ENCODE results near the gene PLEKHG4B. TPM values are rescaled to one million over a fixed set of nuclear protein-coding genes. Genes with fewer than 3 reads are reported as not detected.

Gene PLEKHG4B
- total RNA-seq, 2 experiments from 2014 or later: not detected

- no peak overlapping the region for H3K27ac Mint-ChIP-seq
- no peaks in the 10 kb centered on the region for H3K9me3 Mint-ChIP-seq
- no peaks in the 10 kb centered on the region for H3K27me3 Mint-ChIP-seq
- DNase-seq (no peak), ATAC-seq (no peak)
- no peak for TF ChIP-seq CTCF (IDR thresholded peaks at IDR 0.05)
- no peak overlapping the region for H3K4me3 Mint-ChIP-seq
- POLR2A ChIA-PET: no interaction called here
- CTCF ChIA-PET: interaction anchor here (1.3 kb wide), 1 partner anchor 114 kb away, joined by 3 read pairs; no protein-coding TSS in a partner anchor
- H3K4me1 Mint-ChIP-seq (ENCODE audit: low read depth): peaks cover 2% of the 10 kb centered on the region
- peaks cover 3% of the 10 kb centered on the region for H3K36me3 Mint-ChIP-seq (ENCODE audit: low read depth)
- intact Hi-C loops (cut with micrococcal nuclease): no loop called here
Observed at GRCh38 chr5:198516-199196, 106.7 kb downstream of the PLEKHG4B start.

GRCh38 chr5:199197-199949, 107.4 kb downstream of the PLEKHG4B start:
- no peak for ATAC-seq
- TF ChIP-seq CTCF (IDR thresholded peaks at IDR 0.05): no peak
- Mint-ChIP-seq H3K4me3 (no peak overlapping the region), H3K27me3 (no peaks in the 10 kb centered on the region), H3K9me3 (no peaks in the 10 kb centered on the region), H3K36me3 (ENCODE audit: low read depth) (peaks cover 3% of the 10 kb centered on the region), H3K27ac (no peak overlapping the region), H3K4me1 (ENCODE audit: low read depth) (peaks cover 2% of the 10 kb centered on the region)
- ChIA-PET CTCF (interaction anchor here (1.3 to 4.8 kb wide), 2 partner anchors 9 to 113 kb away, joined by 3 to 21 read pairs; partner anchors contain the start of gene LRRC14B), POLR2A (interaction anchor here (0.6 to 1.7 kb wide), 2 partner anchors 10 to 67 kb away, joined by 3 to 4 read pairs; no protein-coding TSS in a partner anchor)
- intact Hi-C loops (cut with micrococcal nuclease): no loop called here
- DNase-seq: no peak

GRCh38 chr5:199950-200645, 108.1 kb downstream of the PLEKHG4B start:
- no peak for TF ChIP-seq CTCF (IDR thresholded peaks at IDR 0.05)
- ATAC-seq: no peak

GRCh38 chr5:200985-201384, 109.0 kb downstream of the PLEKHG4B start:
- Mint-ChIP-seq H3K4me3 (no peak overlapping the region), H3K36me3 (ENCODE audit: low read depth) (peaks cover 8% of the 10 kb centered on the region), H3K27me3 (no peaks in the 10 kb centered on the region), H3K9me3 (no peaks in the 10 kb centered on the region), H3K4me1 (ENCODE audit: low read depth) (no peaks in the 10 kb centered on the region), H3K27ac (no peak overlapping the region)
- TF ChIP-seq CTCF (IDR thresholded peaks at IDR 0.05): no peak
- ChIA-PET POLR2A (no interaction called here), CTCF (interaction anchor here (4.8 kb wide), 1 partner anchor 11 kb away, joined by 21 read pairs; the partner anchor contains the start of gene LRRC14B)
- ATAC-seq (no peak), DNase-seq (no peak)
- intact Hi-C loops (cut with micrococcal nuclease): no loop called here

More at GRCh38 chr5:199950-200645, 108.1 kb downstream of the PLEKHG4B start:
- no peaks in the 10 kb centered on the region for H3K9me3 Mint-ChIP-seq
- no peaks in the 10 kb centered on the region for H3K27me3 Mint-ChIP-seq
- H3K4me1 Mint-ChIP-seq (ENCODE audit: low read depth): peaks cover 2% of the 10 kb centered on the region
- H3K4me3 Mint-ChIP-seq: no peak overlapping the region
- CTCF ChIA-PET: interaction anchor here (1.3 to 4.8 kb wide), 2 partner anchors 10 to 112 kb away, joined by 3 to 21 read pairs; partner anchors contain the start of gene LRRC14B
- H3K36me3 Mint-ChIP-seq (ENCODE audit: low read depth): peaks cover 7% of the 10 kb centered on the region
- H3K27ac Mint-ChIP-seq: no peak overlapping the region
- POLR2A ChIA-PET: interaction anchor here (1.7 kb wide), 1 partner anchor 9 kb away, joined by 4 read pairs; no protein-coding TSS in a partner anchor
- no peak for DNase-seq
- intact Hi-C loops (cut with micrococcal nuclease): no loop called here

Data from activated CD8-positive, alpha-beta T cell treated with anti-CD3 and anti-CD28 coated beads for 36 hours (primary cell).